Astrocyte of the hippocampus (primary cell): ENCODE data around the gene UTF1.

Experiments
- DNase-seq: peaks from one replicate; pipeline ENCODE4 v3.0.0; 2011; ENCODE audit warnings: low read depth, low spot score

Gene UTF1, protein sequence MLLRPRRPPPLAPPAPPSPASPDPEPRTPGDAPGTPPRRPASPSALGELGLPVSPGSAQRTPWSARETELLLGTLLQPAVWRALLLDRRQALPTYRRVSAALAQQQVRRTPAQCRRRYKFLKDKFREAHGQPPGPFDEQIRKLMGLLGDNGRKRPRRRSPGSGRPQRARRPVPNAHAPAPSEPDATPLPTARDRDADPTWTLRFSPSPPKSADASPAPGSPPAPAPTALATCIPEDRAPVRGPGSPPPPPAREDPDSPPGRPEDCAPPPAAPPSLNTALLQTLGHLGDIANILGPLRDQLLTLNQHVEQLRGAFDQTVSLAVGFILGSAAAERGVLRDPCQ

DNA sequence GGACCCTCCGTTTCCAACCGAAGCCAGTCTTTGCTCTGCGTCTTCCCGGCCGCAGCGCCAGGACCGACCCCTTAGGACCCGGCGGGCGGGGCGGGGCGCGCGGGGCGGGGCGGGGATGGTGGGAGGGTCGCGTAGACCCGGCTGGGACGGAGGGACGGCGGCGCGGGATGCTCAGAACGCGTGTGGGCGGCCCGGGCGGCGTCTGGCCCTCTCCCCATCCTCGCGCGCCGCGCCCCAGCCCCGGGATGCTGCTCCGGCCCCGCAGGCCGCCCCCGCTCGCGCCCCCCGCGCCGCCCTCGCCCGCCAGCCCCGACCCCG, at the start of gene UTF1:
Gene UTF1 (plus strand): TSS at position 174 of the 318 bp plus-strand sequence. CDS start 72 bp downstream, at position 246.
- DNase-seq: no peak

DNA sequence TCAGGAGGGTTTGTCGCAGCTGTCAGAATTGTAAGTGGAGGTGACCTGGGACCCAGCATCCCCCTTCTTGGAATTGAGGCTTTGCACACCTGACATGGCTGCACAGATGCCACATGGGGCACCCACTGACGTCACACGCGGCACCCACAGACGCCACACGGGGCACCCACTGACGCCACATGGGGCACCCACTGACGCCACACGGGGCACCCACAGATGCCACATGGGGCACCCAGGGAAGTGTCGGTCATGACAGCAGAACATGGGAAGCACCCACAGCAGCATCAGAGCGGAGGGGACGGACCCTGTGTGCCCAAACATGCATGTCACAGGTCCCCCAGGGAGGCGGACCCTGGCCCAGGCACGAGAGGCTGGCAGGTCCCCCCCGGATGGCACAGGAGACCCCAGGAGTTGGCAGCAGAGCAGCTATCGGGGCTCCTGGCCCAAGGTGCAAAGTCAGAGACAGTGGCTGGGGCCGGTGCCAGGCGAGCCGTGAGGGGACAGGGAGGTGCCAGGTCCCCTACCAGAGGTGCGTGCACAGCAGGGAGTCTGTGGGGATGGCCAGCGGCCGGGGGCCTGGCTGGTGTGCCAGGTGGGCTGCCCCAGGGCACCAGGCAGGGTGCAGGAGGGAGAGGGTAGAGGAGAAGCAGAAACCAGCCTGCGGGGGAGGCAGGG, 48.9 kb upstream of the UTF1 start:
- DNase-seq: no peak

DNA sequence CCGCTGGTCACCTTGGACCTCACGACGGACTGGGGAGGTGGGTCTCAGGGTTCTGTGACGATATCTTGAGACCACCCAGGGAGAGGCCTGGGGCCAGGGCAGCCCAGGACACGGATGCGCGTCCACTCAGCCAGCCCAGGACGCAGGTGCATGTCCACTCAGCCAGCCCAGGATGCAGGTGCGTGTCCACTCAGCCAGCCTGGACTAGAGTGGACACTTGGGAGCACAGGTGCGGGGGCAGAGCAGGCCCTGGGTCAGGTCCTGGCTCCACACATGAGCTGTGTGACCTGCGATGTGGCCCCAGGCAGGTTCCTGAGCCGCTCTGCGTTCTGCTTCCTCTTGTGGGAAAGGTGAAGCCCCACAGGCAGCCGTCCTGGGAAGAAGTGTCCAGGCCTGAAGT, 47.8 kb upstream of the UTF1 start:
- DNase-seq: no peak

DNA sequence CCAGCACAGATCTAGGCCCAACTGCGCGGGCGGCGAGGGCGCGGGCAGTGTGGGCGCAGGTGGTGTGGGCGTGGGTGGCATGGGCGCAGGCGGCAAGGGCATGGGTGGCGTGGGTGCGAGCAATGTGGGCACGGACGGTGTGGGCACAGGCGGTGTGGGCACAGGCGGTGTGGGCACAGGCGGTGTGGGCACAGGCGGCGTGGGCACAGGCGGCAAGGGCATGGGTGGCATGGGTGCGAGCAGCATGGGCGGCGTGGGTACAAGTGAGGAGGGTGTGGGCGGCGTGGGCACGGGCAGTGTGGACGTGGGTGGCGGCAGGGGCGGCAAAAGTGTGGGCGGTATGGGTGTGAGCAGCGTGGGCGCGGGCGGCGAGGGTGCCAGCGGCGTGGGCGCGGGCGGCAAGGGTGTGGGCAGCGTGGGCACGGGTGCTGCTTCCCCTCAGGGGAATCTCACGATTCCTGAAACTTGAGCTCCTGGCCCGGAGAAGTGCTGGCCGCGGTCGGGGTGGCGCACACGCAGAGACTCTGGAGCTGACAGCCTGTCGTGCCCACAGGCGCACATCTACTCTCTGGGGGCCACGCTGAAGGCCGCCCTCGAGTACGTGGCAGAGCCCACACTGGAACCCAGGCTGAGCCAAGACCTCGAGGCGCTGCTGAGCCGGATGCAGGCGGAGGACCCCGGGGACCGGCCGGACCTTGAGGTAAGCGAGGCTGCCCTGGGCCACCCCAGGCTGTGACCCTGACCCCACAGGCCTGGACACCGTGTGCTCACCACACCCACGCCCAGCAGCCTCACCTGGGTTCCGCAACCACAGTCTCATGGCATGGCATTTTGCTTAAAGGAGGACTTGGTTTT, 47.0 kb upstream of the UTF1 start:
- DNase-seq: no peak

DNA sequence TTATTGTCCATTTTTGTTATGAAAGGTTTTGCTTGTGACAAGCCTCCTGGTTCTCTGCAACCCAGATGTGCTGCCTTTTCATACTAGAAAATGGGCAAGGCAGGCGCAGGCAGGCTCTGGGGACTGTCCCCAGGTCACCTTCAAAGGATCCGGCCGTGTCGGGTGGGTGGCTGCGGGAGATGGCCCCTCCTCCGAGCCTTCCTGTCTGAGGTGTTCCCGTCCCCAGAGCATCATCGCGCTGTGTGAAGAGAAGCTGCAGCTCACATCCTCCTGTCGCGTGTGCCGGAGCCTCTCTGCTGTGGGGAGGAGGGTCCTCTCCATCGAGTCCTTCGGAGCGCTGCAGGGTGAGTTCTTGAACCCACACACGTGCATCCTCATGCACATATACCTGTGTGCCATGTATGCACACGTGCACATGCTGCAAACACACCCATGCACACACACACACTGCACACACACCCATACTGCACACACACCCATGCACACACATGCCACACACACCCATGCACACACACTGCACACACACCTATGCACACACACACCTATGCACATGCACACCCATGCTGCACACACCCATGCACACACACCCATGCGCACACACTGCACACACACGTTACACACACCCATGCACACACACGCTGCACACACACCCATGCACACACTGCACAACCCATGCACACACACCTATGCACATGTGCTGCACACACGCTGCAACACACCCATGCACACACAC, 46.2 kb upstream of the UTF1 start:
- no peak for DNase-seq

DNA sequence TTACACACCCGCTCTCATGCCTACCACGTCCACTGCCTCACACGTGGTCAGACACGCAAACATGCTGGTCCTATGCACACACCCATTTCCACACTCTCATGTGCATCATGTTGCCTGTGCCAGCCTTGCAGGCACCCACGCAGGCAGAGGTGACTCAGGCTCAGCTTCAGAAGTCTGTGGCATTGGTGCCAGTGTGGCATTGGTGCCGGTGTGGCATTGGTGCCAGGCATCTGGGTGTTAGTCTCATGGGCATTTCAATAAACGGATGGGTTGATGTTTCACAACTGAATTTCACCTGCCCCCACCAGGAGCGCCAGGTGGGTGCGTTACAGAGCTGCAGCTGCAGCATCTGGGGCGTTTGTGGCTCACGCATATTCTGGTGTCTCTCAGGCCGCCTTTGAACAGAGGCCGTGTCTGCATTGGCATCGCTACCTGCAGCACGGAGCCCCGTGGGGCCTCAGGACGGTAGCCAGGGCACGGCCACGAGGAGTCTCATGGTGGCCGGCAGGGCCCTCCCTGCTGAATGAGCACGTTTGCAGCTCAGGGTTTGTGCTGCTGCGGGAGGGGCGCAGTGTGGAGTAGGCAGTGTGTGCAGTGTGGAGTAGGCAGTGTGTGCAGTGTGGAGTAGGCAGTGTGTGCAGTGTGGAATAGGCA, 45.3 kb upstream of the UTF1 start:
- DNase-seq: no peak

DNA sequence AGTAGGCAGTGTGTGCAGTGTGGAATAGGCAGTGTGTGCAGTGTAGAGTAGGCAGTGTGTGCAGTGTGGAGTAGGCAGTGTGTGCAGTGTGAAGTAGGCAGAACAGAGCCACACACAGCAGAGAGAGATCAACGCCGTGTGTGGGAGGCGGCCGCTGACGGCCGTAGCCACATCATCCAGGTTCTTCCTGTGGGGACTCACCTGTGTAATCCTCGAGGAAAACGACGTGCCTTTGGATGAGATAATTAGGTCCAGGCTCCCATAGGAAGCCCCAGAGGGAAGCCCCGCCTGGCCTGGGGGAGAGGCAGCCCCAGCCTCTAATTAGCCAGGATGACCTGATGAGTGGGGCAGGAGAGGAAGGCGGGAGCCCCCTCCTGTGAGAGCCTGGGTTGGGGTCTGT, 44.6 kb upstream of the UTF1 start:
- no peak for DNase-seq

DNA sequence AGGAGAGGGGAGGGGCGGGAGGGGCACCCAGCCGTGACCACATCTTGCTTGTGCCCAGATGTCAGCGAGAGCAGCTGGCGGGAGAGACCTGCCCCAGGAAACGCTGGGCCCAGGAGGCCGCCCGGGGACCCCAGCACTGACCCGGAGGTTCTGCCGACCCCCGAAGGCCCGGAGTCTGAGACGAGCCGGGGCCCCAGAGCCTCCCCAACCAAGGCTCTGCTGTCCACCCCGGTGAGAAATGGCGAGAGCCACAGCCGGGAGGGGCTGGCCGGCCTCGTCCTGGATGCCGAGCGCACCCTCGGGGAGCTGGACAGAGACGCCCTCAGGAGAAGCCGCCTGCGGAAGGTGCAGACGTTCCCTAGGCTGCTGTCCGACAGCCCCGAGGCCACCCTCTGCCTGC, 44.1 kb upstream of the UTF1 start:
- no peak for DNase-seq

DNA sequence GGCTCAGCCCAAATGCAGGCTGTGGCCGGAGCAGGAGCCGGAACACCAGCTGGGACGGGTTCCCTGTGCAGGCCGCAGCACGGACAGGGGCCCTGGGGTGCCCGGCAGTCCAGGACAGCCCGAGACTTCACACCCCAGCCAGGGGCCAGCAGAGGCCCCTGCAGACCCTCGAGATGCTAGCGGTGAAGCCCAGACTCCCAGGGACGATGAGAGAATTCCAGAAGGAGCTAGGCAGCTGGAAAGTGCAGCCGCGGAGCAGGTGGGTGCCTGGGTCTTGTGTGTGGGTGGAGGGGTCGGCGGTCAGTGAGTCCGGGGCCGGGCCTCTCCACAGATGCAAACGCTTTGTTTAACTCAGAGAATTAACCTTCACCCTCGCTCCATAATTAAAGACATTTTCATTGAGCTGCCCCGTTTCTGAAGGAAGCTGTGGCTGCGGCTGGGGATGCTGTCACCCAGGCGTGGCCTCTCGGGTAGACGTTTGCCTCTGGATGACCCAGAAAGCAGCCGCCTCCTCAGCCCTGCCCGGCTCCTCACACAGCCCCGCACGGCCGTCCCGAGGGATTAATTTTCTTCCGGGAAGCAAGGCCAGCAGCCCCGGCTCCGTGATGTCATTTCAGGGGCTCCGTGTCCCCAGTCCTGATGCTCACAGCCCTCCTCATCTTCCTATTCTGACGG, 43.5 kb upstream of the UTF1 start:
- DNase-seq: no peak

DNA sequence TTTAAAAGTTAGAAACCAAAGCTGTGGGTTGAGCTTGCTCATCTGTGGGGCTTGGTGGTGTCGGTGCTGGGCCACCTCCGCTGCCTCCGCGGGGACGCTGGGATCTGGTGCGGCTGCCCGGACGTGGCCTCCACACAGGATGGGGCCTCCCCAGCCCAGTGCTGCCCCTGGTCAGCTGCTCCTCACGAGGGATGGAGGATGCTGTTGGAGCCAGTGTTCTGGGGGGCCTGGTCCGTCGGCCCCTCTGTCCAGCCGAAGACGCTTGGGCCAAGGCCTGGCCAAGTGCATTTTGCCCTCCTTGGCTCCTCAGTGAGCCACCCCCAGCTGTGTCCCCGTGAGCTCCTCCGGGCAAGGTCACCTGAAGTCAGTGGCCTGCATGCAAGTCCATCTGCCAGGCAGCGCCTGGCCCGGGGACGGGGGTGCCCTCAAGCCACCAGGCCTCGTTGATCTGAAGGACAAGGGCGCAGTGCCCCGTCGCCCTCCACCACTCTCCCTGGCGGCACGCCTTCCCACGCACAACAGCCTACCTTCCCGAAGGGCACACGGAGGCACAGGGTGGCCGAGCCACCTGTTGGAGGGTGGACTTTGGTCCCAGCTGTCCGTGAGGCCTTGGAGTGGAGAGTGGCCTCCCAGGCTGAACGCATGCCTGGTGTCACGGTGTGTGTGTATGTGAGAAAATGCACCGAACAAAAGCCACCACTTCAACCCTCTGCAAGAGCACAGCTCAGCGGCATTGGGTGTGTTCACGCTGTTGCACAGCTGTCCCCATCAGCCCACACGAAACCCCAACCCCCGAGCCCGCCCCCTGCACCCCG, 42.7 kb upstream of the UTF1 start:
- no peak for DNase-seq

DNA sequence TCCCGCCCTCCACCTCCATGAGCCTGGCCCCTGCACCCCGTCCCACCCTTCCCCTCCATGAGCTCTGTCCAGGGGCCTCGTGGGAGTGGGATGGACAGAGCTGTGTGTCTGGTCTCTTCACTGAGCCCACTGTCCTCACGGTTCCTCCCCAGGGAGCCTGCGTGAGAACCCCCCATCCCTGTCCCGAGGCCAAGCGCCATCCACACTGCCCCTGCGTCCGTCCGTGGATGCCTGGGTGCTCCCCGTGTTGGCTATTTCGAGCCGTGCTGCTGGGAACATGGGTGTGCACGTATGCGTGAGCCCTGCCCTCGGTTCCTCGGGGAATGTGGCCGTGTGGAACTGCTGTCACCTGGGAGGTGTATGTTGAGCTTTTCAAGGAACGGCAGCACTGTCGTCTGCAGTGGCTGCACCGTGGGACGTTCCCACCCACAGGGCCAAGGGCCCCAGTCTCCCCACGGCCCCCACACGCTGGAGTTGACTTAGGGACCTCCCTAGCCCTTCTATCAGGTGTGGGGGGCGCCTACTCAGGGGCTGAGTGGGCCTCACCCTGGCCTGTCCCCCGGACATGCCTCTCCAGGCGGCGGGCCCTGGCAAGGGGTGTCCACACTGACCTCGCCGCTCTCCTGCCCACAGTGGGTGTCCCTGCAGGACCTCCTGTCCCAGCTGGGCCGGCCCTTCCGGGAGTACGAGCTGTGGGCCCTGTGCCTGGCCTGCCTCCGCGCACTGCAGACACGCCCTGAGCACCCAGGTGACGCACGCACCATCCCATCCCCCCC, 41.9 kb upstream of the UTF1 start:
- DNase-seq: no peak

DNA sequence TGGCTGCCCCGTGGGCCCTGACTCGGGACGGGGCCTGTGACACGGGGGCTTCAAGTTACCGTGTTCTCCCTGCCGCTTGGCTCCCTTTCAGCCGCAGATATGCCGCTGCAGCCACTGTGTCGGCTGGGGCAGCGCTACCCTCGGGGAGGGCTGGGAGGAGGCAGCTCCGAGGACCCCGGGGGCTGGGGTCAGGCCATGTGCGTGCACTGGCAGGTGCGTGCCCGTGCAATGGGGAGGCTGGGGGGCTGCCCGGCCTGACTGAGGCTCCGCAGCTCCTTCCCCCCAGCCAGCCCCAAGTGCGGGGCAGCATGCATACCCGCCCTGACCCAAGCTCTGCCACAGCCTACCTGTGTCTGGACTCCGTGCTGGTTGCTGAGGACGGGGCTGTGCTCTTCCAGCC, 40.8 kb upstream of the UTF1 start:
- DNase-seq: no peak

DNA sequence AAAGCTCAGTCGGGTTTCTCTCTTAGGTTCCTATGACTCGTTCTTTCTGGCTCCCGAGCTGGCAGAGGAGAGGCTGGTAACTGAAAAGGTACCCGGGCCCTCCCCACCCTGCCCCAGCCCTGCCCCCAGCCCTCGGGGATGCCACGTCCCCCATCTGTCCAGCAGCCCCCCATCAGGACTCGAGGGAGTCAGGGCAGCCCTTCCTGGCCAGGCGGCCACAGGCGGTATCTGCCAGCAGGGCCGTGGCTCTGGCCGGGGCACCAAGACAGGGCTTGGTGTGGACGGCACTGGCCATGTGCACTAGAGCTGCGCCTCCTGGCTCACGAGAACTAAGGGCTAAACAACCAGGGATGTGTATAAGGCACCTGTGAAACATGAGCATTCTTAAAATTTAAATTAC, 40.3 kb upstream of the UTF1 start:
- no peak for DNase-seq

DNA sequence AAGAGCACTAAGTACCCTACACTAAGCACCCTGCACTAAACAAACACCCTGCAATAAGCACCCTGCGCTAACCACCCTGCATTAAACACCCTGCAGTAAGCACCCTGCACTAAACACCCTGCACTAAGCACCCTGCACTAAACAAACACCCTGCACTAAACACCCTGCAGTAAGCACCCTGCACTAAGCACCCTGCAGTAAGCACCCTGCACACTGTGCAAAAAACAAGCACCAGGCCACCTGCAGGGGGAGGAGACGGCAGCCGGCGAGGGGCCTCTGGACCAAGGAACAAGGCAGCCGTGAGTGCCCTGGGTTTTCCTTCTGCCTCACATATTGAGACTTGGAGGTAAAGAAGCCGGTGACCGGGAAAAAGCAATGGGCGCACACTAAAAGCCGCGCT, 39.8 kb upstream of the UTF1 start:
- no peak for DNase-seq

DNA sequence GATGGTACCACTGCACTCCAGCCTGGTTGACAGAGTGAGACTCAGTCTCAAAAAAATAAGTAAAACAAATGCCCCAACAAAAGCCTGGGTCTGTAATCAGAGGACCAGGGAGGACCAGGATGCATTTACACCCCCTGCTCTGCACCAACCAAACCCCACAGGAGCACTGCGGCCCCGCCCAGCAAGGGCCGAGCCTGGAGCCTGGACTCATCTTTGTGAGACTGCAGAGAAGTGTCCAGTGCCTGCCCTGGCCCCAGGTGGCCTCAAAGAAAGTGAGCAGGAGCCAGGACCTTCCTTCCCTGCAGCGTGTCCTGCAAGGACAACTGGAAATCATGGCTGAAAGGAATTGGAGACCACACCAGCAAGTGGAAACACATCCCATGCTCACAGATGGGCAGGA, 38.4 kb upstream of the UTF1 start:
- DNase-seq: no peak

DNA sequence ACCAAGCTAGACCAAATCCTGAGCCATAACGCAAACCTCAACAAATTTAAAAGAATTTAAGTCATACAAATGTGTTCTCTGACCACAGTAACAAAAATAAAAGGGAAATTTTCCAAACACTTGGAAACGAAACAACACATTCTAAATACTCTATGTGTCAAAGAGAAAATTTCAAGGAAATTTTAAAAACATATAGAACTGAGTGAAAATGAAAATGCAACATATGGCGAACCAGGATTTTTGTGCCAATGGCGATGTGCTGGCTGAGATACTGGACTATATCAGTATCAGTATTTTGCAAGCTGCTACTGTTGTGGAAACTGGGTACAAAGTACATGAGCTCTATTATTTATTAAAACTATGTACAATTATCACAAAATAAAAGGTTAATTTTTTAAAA, 35.9 kb upstream of the UTF1 start:
- DNase-seq: no peak

DNA sequence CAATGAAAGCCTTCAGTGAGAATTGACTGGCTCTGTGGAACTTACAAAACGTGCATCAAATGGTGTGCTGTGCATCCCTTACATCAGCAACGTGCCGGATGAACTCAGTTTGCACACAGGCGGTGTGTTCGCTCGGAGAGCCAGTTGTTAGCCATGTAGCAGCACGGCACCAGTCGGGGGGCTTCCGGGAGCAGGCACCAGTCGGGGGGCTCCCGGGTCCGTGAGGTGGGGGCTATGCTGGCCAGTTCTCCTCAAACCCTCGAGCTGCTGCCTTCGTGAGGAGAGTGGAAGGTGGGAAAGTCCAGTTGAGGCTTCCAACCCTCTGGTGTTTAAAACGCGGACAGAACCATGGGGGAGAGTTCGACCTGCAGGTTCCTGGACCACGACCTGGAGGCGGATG, 34.9 kb upstream of the UTF1 start:
- no peak for DNase-seq

DNA sequence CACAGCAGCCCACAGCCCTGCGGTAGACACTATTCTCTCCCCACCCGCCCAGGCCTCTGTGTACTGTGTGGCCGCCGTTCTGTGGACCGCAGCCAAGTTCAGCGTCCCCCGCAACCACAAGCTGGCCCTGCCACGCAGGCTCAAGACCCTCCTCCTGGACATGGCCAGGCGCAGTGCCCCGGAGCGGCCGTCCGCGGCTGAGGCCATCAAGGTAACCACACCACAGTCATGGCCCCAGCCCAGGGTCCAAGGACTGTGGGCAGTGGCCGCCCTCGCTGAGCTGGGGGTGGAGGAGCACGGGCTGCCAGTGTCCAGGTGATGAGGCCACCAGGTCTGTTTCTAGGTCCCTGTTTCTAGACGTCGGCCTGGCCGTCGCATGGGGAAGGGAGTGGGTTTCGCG, 34.4 kb upstream of the UTF1 start:
- DNase-seq: no peak

DNA sequence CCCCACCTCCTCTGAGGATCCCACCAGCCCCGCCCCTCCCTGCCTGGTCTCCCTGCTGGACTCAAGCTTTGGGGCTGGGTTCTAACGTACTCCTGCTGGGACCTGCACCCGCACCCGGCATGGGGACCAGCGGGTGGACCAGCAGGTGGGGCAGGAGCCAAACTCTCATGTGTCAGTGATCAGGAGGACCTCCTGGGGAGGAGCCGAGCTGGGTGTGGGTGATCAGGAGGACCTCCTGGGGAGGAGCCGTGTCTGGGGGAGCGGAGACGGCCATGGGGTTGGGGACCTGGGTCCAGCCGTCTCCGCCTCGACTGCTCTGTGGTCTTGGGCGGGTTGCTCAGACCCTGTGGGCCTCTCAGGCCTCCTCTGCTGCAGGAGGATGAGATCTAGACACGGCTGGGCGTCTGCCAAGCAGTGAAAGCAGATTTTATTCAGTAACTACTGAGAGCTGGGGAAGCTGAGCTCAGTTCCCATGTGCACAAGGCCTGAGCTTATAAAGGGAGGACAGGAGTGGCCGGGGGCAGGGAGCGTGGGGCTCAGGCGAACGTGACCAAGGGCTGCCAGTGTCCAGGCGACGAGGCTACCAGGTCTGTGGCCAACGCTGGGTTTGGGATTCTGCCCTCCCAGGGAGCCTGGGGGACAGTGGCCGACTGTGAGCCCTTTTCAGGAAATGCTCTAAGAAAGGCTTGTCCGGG, 33.6 kb upstream of the UTF1 start:
- DNase-seq: no peak
